ENCODE measurements around the gene EXD3.
"Not testable (repeated sequence)": the region's sequence is repeated elsewhere in the genome, so short reads cannot be mapped to it uniquely, and the experiment has no call there.

The EXD3 gene

GRCh38 chr9:137430723-137431415 lies 7.9 kb upstream of the EXD3 start:
- DNase-seq, result no peak

- DNase-seq, result peak; percentile 21
Measured at GRCh38 chr9:137429974-137430722, 7.2 kb upstream of the EXD3 start.

- DNase-seq, result no peak
Measured at GRCh38 chr9:137429546-137429890, 6.6 kb upstream of the EXD3 start.

- no peak for DNase-seq
Measured at GRCh38 chr9:137428841-137429545, 6.0 kb upstream of the EXD3 start.

GRCh38 chr9:137428311-137428630 lies 5.3 kb upstream of the EXD3 start:
- no peak for DNase-seq

- DNase-seq, result no peak
Measured at GRCh38 chr9:137427454-137428310, 4.7 kb upstream of the EXD3 start.

- no peak for DNase-seq
Measured at GRCh38 chr9:137426018-137426681, 3.2 kb upstream of the EXD3 start.

- no peak for DNase-seq
Measured at GRCh38 chr9:137423514-137424291, 741 bp upstream of the EXD3 start.

- DNase-seq, result no peak
Measured at GRCh38 chr9:137421838-137422603, 941 bp downstream of the EXD3 start.

- DNase-seq, result no peak
Measured at GRCh38 chr9:137417161-137418021, 5.6 kb downstream of the EXD3 start.

GRCh38 chr9:137416563-137417151 lies 6.3 kb downstream of the EXD3 start:
- no peak for DNase-seq

GRCh38 chr9:137416006-137416562 lies 6.9 kb downstream of the EXD3 start:
- DNase-seq, result no peak

- no peak for DNase-seq
Measured at GRCh38 chr9:137415451-137415850, 7.5 kb downstream of the EXD3 start.

- no peak for DNase-seq
Measured at GRCh38 chr9:137412431-137412830, 10.5 kb downstream of the EXD3 start.

- DNase-seq, result no peak
Measured at GRCh38 chr9:137411645-137412380, 11.1 kb downstream of the EXD3 start.

- DNase-seq, result no peak
Measured at GRCh38 chr9:137411260-137411644, 11.7 kb downstream of the EXD3 start.

GRCh38 chr9:137410891-137411249 lies 12.1 kb downstream of the EXD3 start:
- no peak for DNase-seq

GRCh38 chr9:137410236-137410890 lies 12.6 kb downstream of the EXD3 start:
- DNase-seq, result not testable (repeated sequence)

Measured in NCI-H1436 (cell line).